GM18861 (cell line): ENCODE measurements around the gene ZFX.
A peak's percentile ranks its signal among the peaks of the same experiment; 100 is the strongest.

ENCODE experiments used
- ATAC-seq: cut with Tn5 transposase; IDR thresholded peaks from one replicate; pipeline ENCODE4 v1.9.1; 2021; ENCODE audit not compliant: unreplicated experiment

The ZFX gene

GRCh38 chrX:24232796-24233195, 83.3 kb downstream of the ZFX start:
- ATAC-seq, result no peak

GRCh38 chrX:24235084-24235710, 85.7 kb downstream of the ZFX start:
- ATAC-seq, result peak; percentile 71

- no peak for ATAC-seq
Observed at GRCh38 chrX:24241822-24242648, 92.5 kb downstream of the ZFX start.

- ATAC-seq, result peak; percentile 59
Observed at GRCh38 chrX:24242649-24243175, 93.2 kb downstream of the ZFX start.

GRCh38 chrX:24243188-24243587, 93.7 kb downstream of the ZFX start:
- ATAC-seq, result peak; percentile 27

GRCh38 chrX:24243692-24244091, 94.2 kb downstream of the ZFX start:
- ATAC-seq, result no peak

GRCh38 chrX:24245202-24245601, 95.7 kb downstream of the ZFX start:
- ATAC-seq, result no peak

GRCh38 chrX:24248042-24248441, 98.5 kb downstream of the ZFX start:
- ATAC-seq, result no peak

- ATAC-seq, result no peak
Observed at GRCh38 chrX:24253030-24253429, 103.5 kb downstream of the ZFX start.

- no peak for ATAC-seq
Observed at GRCh38 chrX:24253469-24253868, 103.9 kb downstream of the ZFX start.

- no peak for ATAC-seq
Observed at GRCh38 chrX:24257011-24257410, 107.5 kb downstream of the ZFX start.

- no peak for ATAC-seq
Observed at GRCh38 chrX:24259544-24260240, 110.2 kb downstream of the ZFX start.

GRCh38 chrX:24260842-24261550, 111.5 kb downstream of the ZFX start:
- no peak for ATAC-seq

GRCh38 chrX:24262309-24262708, 112.8 kb downstream of the ZFX start:
- ATAC-seq, result no peak

GRCh38 chrX:24264383-24264782, 114.9 kb downstream of the ZFX start:
- no peak for ATAC-seq
